AG10803 (cell line): ENCODE results near the gene SNCB.

Experiments used
- DNase-seq: peaks from one replicate; pipeline ENCODE4 v3.0.0; 2010; ENCODE audit warnings: low read depth
- H3K4me3 ChIP-seq: 2 replicates; pipeline ENCODE4 v1.5.1; 2011; ENCODE audit warnings: mild to moderate bottlenecking, low read length, control low read depth
- TF ChIP-seq, protein P1 (sequence below): conservative IDR thresholded peaks from 2 replicates; pipeline ENCODE4 v1.5.1; 2011; ENCODE audit warnings: mild to moderate bottlenecking, low read length, control low read depth, inconsistent platforms

Gene SNCB

DNA sequence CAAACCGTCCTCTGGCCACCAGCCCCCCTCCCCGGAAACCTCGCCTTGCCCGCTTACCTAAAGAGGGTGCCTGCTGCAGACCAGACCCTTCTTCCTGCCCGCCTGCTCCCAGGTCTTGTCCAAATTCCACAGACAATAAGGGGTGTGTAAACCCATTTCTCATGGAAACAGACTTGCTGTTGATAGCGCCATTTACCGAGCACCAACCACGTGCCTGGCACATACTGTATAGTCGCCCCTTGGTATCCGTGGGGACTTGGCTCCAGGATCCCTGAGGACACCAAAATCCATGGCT is 56.1 kb downstream of the SNCB start:
- TF ChIP-seq, protein P1, sequence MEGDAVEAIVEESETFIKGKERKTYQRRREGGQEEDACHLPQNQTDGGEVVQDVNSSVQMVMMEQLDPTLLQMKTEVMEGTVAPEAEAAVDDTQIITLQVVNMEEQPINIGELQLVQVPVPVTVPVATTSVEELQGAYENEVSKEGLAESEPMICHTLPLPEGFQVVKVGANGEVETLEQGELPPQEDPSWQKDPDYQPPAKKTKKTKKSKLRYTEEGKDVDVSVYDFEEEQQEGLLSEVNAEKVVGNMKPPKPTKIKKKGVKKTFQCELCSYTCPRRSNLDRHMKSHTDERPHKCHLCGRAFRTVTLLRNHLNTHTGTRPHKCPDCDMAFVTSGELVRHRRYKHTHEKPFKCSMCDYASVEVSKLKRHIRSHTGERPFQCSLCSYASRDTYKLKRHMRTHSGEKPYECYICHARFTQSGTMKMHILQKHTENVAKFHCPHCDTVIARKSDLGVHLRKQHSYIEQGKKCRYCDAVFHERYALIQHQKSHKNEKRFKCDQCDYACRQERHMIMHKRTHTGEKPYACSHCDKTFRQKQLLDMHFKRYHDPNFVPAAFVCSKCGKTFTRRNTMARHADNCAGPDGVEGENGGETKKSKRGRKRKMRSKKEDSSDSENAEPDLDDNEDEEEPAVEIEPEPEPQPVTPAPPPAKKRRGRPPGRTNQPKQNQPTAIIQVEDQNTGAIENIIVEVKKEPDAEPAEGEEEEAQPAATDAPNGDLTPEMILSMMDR = no peak

DNA sequence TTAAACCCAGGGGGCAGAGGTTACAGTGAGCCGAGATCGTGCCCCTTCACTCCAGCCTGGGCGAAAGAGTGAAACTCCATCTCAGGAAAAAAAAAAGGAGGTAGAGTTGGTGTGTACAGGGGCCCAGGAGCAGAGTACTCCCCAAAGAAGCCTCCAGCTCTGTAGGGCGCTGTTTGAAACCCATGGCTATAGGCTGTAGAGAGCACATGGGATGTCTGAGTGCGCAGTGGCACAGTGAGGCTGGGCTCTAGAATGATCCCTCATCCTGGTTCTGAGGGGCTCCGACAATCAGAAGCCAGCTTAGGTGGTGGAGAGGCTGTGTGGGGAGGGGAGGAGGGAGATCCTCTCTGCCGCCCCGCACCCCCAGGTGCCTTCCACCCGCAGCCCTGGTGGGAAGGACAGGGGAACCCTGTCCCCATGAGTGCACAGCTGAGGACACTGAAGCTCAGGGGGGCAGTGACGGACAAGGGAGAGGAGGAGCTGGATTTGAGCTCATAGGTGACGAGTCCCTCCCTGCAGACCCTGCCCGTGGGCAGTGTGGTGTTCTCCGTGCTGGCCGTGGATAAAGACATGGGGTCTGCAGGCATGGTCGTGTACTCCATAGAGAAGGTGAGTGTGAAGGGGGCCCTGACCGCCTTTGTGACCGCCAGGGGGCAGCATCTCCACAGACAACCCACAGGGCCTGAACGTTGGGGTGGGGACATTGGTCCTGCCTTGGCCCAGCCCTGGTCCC is 56.6 kb downstream of the SNCB start:
- peak; percentile 30 for DNase-seq
- no peak overlapping the region for H3K4me3 ChIP-seq
- TF ChIP-seq, protein P1 = peak; percentile 83

More for the DNA sequence above, 56.1 kb downstream of the SNCB start:
- no peak for DNase-seq
- H3K4me3 ChIP-seq = no peak overlapping the region
